Testis (tissue), 2 donors: ENCODE measurements around the gene AGXT.

ENCODE experiments used
- CTCF ChIP-seq, 3 experiments: fragments of 450-650 bp in 2 of 3; fragments of 200-600 bp in 1 of 3; sonication (generic) in 1 of 3; IDR thresholded peaks; one replicate each; pipeline ENCODE4 v1.5.1; 2016 to 2019; ENCODE audit warnings: antibody characterized with exemption in 3 of 3, mild to moderate bottlenecking in 2 of 3, moderate library complexity in 1 of 3
- POLR2A ChIP-seq: fragments of 450-650 bp; IDR thresholded peaks from one replicate; pipeline ENCODE4 v1.6.1; 2017; ENCODE audit warnings: antibody characterized with exemption, mild to moderate bottlenecking, moderate library complexity

DNA sequence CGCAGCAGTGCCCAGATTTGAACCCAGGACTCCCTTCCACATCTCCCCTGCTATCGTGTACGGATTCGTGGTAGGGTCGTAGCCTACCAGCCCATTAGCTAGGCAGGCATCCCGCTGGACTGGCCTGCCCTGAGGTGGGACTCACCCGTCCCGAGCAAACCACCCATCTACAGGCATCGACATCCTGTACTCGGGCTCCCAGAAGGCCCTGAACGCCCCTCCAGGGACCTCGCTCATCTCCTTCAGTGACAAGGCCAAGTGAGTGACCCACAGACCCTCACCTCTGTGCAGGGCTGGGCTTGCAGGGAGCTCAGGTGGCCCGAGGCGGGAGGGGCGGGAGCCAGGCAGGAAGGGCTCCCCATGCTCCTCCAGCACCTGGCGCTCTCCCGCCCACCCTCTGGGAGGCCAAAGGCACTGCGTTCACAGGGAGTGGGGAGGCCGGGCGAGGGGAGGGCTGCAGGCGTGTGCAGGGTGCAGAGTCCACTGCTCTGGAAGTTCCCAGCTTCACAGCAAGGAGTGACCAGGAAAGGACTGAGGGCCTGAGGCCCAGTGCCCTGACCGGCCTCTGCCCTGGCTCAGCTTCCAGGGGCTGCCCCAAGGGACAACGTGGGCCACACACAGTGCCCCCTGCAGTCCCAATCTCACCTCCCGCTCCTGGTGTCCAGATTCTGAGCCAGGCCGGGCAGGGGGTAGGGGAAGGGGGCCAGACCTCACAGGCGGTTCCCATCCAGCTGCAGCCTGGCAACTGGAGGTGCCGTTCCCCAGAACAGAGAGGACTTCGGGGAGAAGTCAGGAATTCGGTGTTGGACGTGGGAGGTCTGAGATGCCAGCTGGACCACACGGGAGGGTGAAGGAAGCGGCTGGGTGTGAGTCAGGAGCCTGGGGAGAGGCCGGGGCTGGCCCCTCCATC lies 5.4 kb downstream of the AGXT start:
- TF ChIP-seq CTCF (IDR thresholded peaks at IDR 0.05) (no peak), POLR2A (no peak)
